ENCODE results near the gene CREB5. TPM values are rescaled to one million over a fixed set of nuclear protein-coding genes. Genes with fewer than 3 reads are reported as not detected.

CREB5 gene
- total and polyA plus RNA-seq, 2 experiments from 2014 or later, result 2.4 to 4.4 TPM

DNA sequence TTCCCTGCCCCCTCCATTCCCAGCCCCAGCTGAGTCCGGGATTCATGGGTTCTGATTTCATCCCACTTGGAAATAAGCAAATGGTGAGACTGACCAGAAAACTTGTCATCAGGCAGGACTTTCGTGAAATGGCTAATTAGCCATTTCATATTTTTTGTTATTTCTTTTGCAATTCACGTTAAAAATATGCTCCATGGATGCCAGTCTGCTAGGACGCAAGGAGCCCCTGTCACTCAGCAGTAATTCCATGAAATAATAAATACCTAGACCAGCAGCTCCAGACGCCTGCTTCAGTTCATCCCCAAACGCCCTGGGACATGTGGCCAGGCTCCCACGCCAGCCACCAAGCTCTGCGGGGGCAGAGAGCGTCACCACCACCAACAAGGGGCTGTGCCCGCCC, 434.9 kb downstream of the CREB5 start:
- H3K27ac ChIP-seq (ENCODE audit: low read depth), result no peak overlapping the region
- no peaks in the 10 kb centered on the region for H4K20me1 ChIP-seq (replicated peaks; ENCODE audit: insufficient read depth)
- H3K36me3 Mint-ChIP-seq (ENCODE audit: low read depth), result no peaks in the 10 kb centered on the region
- no peak overlapping the region for H3K4me3 ChIP-seq
- H3K27me3 Mint-ChIP-seq (ENCODE audit: insufficient read depth, low read depth, poor library complexity), result peaks cover 2% of the 10 kb centered on the region
- no peaks in the 10 kb centered on the region for H3K79me2 ChIP-seq (replicated peaks; ENCODE audit: insufficient read depth)
- no peaks in the 10 kb centered on the region for H3K9me3 Mint-ChIP-seq
- H3K27me3 ChIP-seq (ENCODE audit: insufficient read depth), result peaks cover 4% of the 10 kb centered on the region; the same call in 1 of the 2 replicates
- H3F3A ChIP-seq (replicated peaks; ENCODE audit: low read depth), result no peaks in the 10 kb centered on the region
- DNase-seq (ENCODE audit: low spot score) (no peak), ATAC-seq (no peak)
- no peaks in the 10 kb centered on the region for H3K9me2 ChIP-seq (ENCODE audit: insufficient read depth)
- no peak overlapping the region for H3K27ac Mint-ChIP-seq
- H3K4me1 ChIP-seq (ENCODE audit: insufficient read depth), result no peaks in the 10 kb centered on the region
- H3K4me1 Mint-ChIP-seq, result no peaks in the 10 kb centered on the region
- H2AFZ ChIP-seq, result no peak overlapping the region; the same call in 1 of the 2 replicates
- H3K4me3 Mint-ChIP-seq, result no peak overlapping the region
- no peak overlapping the region for H3K4me2 ChIP-seq
- TF ChIP-seq, protein P1, sequence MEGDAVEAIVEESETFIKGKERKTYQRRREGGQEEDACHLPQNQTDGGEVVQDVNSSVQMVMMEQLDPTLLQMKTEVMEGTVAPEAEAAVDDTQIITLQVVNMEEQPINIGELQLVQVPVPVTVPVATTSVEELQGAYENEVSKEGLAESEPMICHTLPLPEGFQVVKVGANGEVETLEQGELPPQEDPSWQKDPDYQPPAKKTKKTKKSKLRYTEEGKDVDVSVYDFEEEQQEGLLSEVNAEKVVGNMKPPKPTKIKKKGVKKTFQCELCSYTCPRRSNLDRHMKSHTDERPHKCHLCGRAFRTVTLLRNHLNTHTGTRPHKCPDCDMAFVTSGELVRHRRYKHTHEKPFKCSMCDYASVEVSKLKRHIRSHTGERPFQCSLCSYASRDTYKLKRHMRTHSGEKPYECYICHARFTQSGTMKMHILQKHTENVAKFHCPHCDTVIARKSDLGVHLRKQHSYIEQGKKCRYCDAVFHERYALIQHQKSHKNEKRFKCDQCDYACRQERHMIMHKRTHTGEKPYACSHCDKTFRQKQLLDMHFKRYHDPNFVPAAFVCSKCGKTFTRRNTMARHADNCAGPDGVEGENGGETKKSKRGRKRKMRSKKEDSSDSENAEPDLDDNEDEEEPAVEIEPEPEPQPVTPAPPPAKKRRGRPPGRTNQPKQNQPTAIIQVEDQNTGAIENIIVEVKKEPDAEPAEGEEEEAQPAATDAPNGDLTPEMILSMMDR (conservative IDR thresholded peaks at IDR 0.05; ENCODE audit: low read depth in 2 of 2), result no peak
- no peak for TF ChIP-seq EZH2phosphoT487 (IDR thresholded peaks at IDR 0.05; ENCODE audit: unreplicated experiment)
- no peak for TF ChIP-seq ZNF462 (CRISPR knock-in tag; IDR thresholded peaks at IDR 0.05)
- TF ChIP-seq CREB1 (CRISPR knock-in tag; IDR thresholded peaks at IDR 0.05; ENCODE audit: low read depth), result no peak
- no peak for TF ChIP-seq STAT1 (IDR thresholded peaks at IDR 0.05; ENCODE audit: unreplicated experiment)
- TF ChIP-seq JUNB (IDR thresholded peaks at IDR 0.05; ENCODE audit: unreplicated experiment), result no peak
- no peak for TF ChIP-seq ETS1 (IDR thresholded peaks at IDR 0.05)
- TF ChIP-seq ZNF114 (CRISPR knock-in tag; IDR thresholded peaks at IDR 0.05), result no peak
- TF ChIP-seq, protein P2, sequence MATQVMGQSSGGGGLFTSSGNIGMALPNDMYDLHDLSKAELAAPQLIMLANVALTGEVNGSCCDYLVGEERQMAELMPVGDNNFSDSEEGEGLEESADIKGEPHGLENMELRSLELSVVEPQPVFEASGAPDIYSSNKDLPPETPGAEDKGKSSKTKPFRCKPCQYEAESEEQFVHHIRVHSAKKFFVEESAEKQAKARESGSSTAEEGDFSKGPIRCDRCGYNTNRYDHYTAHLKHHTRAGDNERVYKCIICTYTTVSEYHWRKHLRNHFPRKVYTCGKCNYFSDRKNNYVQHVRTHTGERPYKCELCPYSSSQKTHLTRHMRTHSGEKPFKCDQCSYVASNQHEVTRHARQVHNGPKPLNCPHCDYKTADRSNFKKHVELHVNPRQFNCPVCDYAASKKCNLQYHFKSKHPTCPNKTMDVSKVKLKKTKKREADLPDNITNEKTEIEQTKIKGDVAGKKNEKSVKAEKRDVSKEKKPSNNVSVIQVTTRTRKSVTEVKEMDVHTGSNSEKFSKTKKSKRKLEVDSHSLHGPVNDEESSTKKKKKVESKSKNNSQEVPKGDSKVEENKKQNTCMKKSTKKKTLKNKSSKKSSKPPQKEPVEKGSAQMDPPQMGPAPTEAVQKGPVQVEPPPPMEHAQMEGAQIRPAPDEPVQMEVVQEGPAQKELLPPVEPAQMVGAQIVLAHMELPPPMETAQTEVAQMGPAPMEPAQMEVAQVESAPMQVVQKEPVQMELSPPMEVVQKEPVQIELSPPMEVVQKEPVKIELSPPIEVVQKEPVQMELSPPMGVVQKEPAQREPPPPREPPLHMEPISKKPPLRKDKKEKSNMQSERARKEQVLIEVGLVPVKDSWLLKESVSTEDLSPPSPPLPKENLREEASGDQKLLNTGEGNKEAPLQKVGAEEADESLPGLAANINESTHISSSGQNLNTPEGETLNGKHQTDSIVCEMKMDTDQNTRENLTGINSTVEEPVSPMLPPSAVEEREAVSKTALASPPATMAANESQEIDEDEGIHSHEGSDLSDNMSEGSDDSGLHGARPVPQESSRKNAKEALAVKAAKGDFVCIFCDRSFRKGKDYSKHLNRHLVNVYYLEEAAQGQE (IDR thresholded peaks at IDR 0.05; ENCODE audit: unreplicated experiment), result no peak
- TF ChIP-seq ZNF331 (CRISPR knock-in tag; IDR thresholded peaks at IDR 0.05; ENCODE audit: low read depth), result no peak
- no peak for TF ChIP-seq EZH2 (IDR thresholded peaks at IDR 0.05; ENCODE audit: low read depth, unreplicated experiment)
- no peak for TF ChIP-seq POLR2AphosphoS5 (IDR thresholded peaks at IDR 0.05; ENCODE audit: low read depth)
- TF ChIP-seq NANOG (IDR thresholded peaks at IDR 0.05; ENCODE audit: borderline replicate concordance), result no peak
- no peaks in the 10 kb centered on the region for H3K36me3 ChIP-seq (ENCODE audit: insufficient read depth)
